ENCODE data around the gene SLAMF7. TPM values are rescaled to one million over a fixed set of nuclear protein-coding genes. Genes with fewer than 3 reads are reported as not detected.
A peak's percentile ranks its signal among the peaks of the same experiment; 100 is the strongest.

SLAMF7 gene
- total RNA-seq, 3 donors from 2014 or later: 6.4 to 12.7 (median 10.1) TPM

- no peak overlapping the region for H3K4me3 ChIP-seq
- no peak for TF ChIP-seq CTCF (IDR thresholded peaks at IDR 0.05)
- H3K4me1 ChIP-seq (ENCODE audit: low read depth): no peaks in the 10 kb centered on the region
- intact Hi-C loops (cut with DNase I, micrococcal nuclease): no loop called here
- DNase-seq: no peak
- ATAC-seq: no peak
- no peaks in the 10 kb centered on the region for H3K36me3 ChIP-seq (ENCODE audit: low read depth)
- H3K9me3 ChIP-seq: no peaks in the 10 kb centered on the region
These were observed 6.5 kb downstream of the SLAMF7 start for GRCh38 chr1:160745551-160745950.

- TF ChIP-seq CTCF (IDR thresholded peaks at IDR 0.05): no peak
- Histone ChIP-seq H3K36me3 (ENCODE audit: low read depth) (no peaks in the 10 kb centered on the region), H3K9me3 (no peaks in the 10 kb centered on the region), H3K4me1 (ENCODE audit: low read depth) (no peaks in the 10 kb centered on the region), H3K4me3 (no peak overlapping the region)
- intact Hi-C loops (cut with DNase I, micrococcal nuclease): no loop called here
- DNase-seq (no peak), ATAC-seq (no peak)
These were observed 7.9 kb downstream of the SLAMF7 start for GRCh38 chr1:160746836-160747500.

DNA sequence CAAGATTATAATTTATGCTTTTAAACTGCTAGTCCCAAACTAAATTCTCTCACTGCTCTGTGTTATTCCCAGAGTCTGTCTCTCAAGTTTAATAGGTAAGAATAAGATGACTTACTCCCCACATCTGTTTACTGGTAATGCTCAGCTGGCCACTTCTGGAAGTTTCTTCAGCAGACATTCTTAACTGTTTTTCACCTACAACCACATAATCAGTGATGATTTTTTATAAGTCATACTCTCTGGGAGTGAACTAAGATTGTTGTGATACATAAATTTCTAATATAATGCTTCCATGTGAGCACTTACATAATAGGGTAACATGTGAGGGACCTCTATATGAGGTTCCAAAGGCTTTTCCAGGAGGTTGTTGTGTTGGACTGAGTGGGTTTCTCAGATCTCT, 8.7 kb downstream of the SLAMF7 start:
- Histone ChIP-seq H3K4me3 (no peak overlapping the region), H3K4me1 (ENCODE audit: low read depth) (no peaks in the 10 kb centered on the region), H3K9me3 (no peaks in the 10 kb centered on the region), H3K36me3 (ENCODE audit: low read depth) (no peaks in the 10 kb centered on the region)
- intact Hi-C loops (cut with DNase I, micrococcal nuclease): no loop called here
- no peak for ATAC-seq
- DNase-seq: no peak
- TF ChIP-seq CTCF (IDR thresholded peaks at IDR 0.05): no peak

GRCh38 chr1:160748181-160748877, 9.3 kb downstream of the SLAMF7 start:
- DNase-seq (no peak), ATAC-seq (peak; percentile 21)
- TF ChIP-seq CTCF (IDR thresholded peaks at IDR 0.05): no peak
- H3K4me1 ChIP-seq (ENCODE audit: low read depth): no peaks in the 10 kb centered on the region
- intact Hi-C loops (cut with DNase I, micrococcal nuclease): no loop called here
- no peaks in the 10 kb centered on the region for H3K36me3 ChIP-seq (ENCODE audit: low read depth)
- H3K4me3 ChIP-seq: no peak overlapping the region
- no peaks in the 10 kb centered on the region for H3K9me3 ChIP-seq

GRCh38 chr1:160748878-160749269, 9.8 kb downstream of the SLAMF7 start:
- Histone ChIP-seq H3K4me3 (no peak overlapping the region), H3K36me3 (ENCODE audit: low read depth) (no peaks in the 10 kb centered on the region), H3K4me1 (ENCODE audit: low read depth) (no peaks in the 10 kb centered on the region), H3K9me3 (no peaks in the 10 kb centered on the region)
- intact Hi-C loops (cut with DNase I, micrococcal nuclease): no loop called here
- no peak for DNase-seq
- TF ChIP-seq CTCF (IDR thresholded peaks at IDR 0.05): no peak
- ATAC-seq: no peak
